ENCODE results near the gene TMX4. TPM values are rescaled to one million over a fixed set of nuclear protein-coding genes. Genes with fewer than 3 reads are reported as not detected.

Gene TMX4
- total RNA-seq, 1 experiment from 2014 or later, result 12.3 TPM

DNA sequence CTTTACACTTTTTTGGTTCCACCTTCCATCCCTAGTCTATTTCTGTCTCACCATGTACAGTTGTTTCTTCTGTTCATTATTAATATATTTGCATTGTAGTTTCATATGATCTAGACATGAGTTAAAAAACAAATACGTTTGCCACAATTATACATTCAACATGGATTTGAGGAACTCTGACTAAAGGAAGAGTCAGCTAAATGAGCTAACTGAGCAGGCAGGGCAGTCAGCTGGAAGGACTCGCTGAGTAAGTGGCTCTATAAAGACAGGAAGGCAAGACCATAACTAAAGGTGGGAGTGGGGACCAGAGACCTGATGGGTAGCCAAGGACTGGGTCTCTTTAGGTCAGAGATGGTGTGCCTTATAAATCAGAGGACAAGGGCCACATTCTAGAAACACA is 26.3 kb downstream of the TMX4 start:
- DNase-seq (peak; percentile 59), ATAC-seq (peak; percentile 61)
- 0 out of 2 replicates have a peak, but pooled peaks cover 5% of the 10 kb centered on the region for H3K36me3 ChIP-seq (ENCODE audit: low read depth, low read length)
- H3K79me2 ChIP-seq (ENCODE audit: low read length), result no peaks in the 10 kb centered on the region
- H4K20me1 ChIP-seq (ENCODE audit: low read length), result no peaks in the 10 kb centered on the region
- no peak overlapping the region for H2AFZ ChIP-seq (ENCODE audit: low read length)
- no peak overlapping the region for H3K9ac ChIP-seq (ENCODE audit: low read length)
- H3K4me1 ChIP-seq (ENCODE audit: insufficient read depth, low read length), result peaks cover 10% of the 10 kb centered on the region
- H3F3A ChIP-seq (ENCODE audit: low read length, unreplicated experiment), result peaks cover 1% of the 10 kb centered on the region
- no peaks in the 10 kb centered on the region for H3K9me2 ChIP-seq (replicated peaks; ENCODE audit: low read length)
- H3K4me3 ChIP-seq (ENCODE audit: low read length), result no peak overlapping the region
- intact Hi-C loops (cut with micrococcal nuclease), result no loop called here
- no peak overlapping the region for H3K27ac ChIP-seq (ENCODE audit: low read length)
- ChIA-PET POLR2A (ENCODE audit: unreplicated experiment) (no interaction called here), CTCF (no interaction called here)
- BruUV-seq (replicated peaks), result no TSS peak
- H3K4me2 ChIP-seq (ENCODE audit: low read length), result no peak overlapping the region
- H3K9me3 ChIP-seq (ENCODE audit: low read length), result no peaks in the 10 kb centered on the region
- H3K27me3 ChIP-seq (ENCODE audit: low read length), result no peaks in the 10 kb centered on the region
- TF ChIP-seq EZH2phosphoT487 (IDR thresholded peaks at IDR 0.05; ENCODE audit: borderline replicate concordance, low read length) (no peak), EZH2 (IDR thresholded peaks at IDR 0.05; ENCODE audit: low read length, unreplicated experiment) (no peak)
- TF ChIP-seq, protein P1, sequence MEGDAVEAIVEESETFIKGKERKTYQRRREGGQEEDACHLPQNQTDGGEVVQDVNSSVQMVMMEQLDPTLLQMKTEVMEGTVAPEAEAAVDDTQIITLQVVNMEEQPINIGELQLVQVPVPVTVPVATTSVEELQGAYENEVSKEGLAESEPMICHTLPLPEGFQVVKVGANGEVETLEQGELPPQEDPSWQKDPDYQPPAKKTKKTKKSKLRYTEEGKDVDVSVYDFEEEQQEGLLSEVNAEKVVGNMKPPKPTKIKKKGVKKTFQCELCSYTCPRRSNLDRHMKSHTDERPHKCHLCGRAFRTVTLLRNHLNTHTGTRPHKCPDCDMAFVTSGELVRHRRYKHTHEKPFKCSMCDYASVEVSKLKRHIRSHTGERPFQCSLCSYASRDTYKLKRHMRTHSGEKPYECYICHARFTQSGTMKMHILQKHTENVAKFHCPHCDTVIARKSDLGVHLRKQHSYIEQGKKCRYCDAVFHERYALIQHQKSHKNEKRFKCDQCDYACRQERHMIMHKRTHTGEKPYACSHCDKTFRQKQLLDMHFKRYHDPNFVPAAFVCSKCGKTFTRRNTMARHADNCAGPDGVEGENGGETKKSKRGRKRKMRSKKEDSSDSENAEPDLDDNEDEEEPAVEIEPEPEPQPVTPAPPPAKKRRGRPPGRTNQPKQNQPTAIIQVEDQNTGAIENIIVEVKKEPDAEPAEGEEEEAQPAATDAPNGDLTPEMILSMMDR (conservative IDR thresholded peaks at IDR 0.05; ENCODE audit: low read depth, low read length), result no peak

DNA sequence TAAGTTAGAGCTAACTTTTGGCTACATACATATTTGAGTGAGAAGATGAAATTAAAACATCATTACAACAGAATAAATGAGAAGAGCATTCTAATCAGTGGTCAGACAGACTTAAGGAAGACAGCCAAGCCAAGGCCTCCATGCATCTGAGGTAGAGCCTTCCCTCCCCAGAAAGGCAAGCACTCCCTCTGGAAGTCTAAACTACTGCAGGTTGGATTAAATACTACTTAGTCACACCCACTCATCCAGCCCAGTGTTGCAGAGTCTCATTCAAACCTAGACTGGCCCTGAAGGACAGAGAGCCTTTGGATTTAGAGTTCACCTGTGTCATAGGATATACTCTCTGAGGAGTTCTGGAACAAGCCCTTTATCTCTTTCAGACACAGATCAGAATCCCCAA is 29.2 kb downstream of the TMX4 start:
- TF ChIP-seq EZH2 (IDR thresholded peaks at IDR 0.05; ENCODE audit: low read length, unreplicated experiment) (no peak), EZH2phosphoT487 (IDR thresholded peaks at IDR 0.05; ENCODE audit: borderline replicate concordance, low read length) (no peak)
- TF ChIP-seq, protein P1 (conservative IDR thresholded peaks at IDR 0.05; ENCODE audit: low read depth, low read length), result no peak
- Histone ChIP-seq H4K20me1 (ENCODE audit: low read length) (no peaks in the 10 kb centered on the region), H3K4me1 (ENCODE audit: insufficient read depth, low read length) (peaks cover 13% of the 10 kb centered on the region), H3K27ac (ENCODE audit: low read length) (no peak overlapping the region), H3K4me2 (ENCODE audit: low read length) (no peak overlapping the region), H3K4me3 (ENCODE audit: low read length) (no peak overlapping the region), H3K79me2 (ENCODE audit: low read length) (no peaks in the 10 kb centered on the region), H2AFZ (ENCODE audit: low read length) (no peak overlapping the region), H3K36me3 (ENCODE audit: low read depth, low read length) (0 out of 2 replicates have a peak, but pooled peaks cover 5% of the 10 kb centered on the region), H3K27me3 (ENCODE audit: low read length) (no peaks in the 10 kb centered on the region), H3K9me2 (replicated peaks; ENCODE audit: low read length) (no peaks in the 10 kb centered on the region), H3K9me3 (ENCODE audit: low read length) (no peaks in the 10 kb centered on the region), H3K9ac (ENCODE audit: low read length) (no peak overlapping the region), H3F3A (ENCODE audit: low read length, unreplicated experiment) (peaks cover 9% of the 10 kb centered on the region)
- ChIA-PET POLR2A (ENCODE audit: unreplicated experiment) (no interaction called here), CTCF (interaction anchor here (1.8 kb wide), 1 partner anchor 10 kb away, joined by 4 read pairs; no protein-coding TSS in a partner anchor)
- intact Hi-C loops (cut with micrococcal nuclease), result no loop called here
- ATAC-seq (no peak), DNase-seq (no peak)
- BruUV-seq (replicated peaks), result no TSS peak

GRCh38 chr20:7989379-7989778 is 30.2 kb downstream of the TMX4 start:
- peaks cover 9% of the 10 kb centered on the region for H3F3A ChIP-seq (ENCODE audit: low read length, unreplicated experiment)
- peaks cover 13% of the 10 kb centered on the region for H3K4me1 ChIP-seq (ENCODE audit: insufficient read depth, low read length)
- H2AFZ ChIP-seq (ENCODE audit: low read length), result no peak overlapping the region
- H3K27me3 ChIP-seq (ENCODE audit: low read length), result no peaks in the 10 kb centered on the region
- CTCF ChIA-PET, result interaction anchor here (1.8 to 2.1 kb wide), 2 partner anchors 9 to 53 kb away, joined by 4 to 20 read pairs; no protein-coding TSS in a partner anchor
- no peak overlapping the region for H3K4me3 ChIP-seq (ENCODE audit: low read length)
- TF ChIP-seq, protein P1 (conservative IDR thresholded peaks at IDR 0.05; ENCODE audit: low read depth, low read length), result peak; percentile 47
- TF ChIP-seq EZH2phosphoT487 (IDR thresholded peaks at IDR 0.05; ENCODE audit: borderline replicate concordance, low read length), result no peak
- H3K4me2 ChIP-seq (ENCODE audit: low read length), result no peak overlapping the region
- no peak overlapping the region for H3K27ac ChIP-seq (ENCODE audit: low read length)
- 0 out of 2 replicates have a peak, but pooled peaks cover 3% of the 10 kb centered on the region for H3K36me3 ChIP-seq (ENCODE audit: low read depth, low read length)
- no peaks in the 10 kb centered on the region for H3K9me2 ChIP-seq (replicated peaks; ENCODE audit: low read length)
- no TSS peak for BruUV-seq (replicated peaks)
- DNase-seq (peak; percentile 35), ATAC-seq (no peak)
- H3K79me2 ChIP-seq (ENCODE audit: low read length), result no peaks in the 10 kb centered on the region
- intact Hi-C loops (cut with micrococcal nuclease), result loop anchor here (1.0 kb wide), 1 partner anchor 53 kb away; no protein-coding TSS in a partner anchor
- H3K9ac ChIP-seq (ENCODE audit: low read length), result no peak overlapping the region
- H3K9me3 ChIP-seq (ENCODE audit: low read length), result no peaks in the 10 kb centered on the region
- POLR2A ChIA-PET (ENCODE audit: unreplicated experiment), result interaction anchor here (0.7 kb wide), 1 partner anchor 9 kb away, joined by 4 read pairs; no protein-coding TSS in a partner anchor
- no peaks in the 10 kb centered on the region for H4K20me1 ChIP-seq (ENCODE audit: low read length)

All from PC-3 (cell line).